PFSK-1 (cell line): ENCODE measurements around the gene MPND.

Experiments
- POLR2AphosphoS5 ChIP-seq: IDR thresholded peaks from 2 replicates; pipeline ENCODE4 v1.6.1; 2012; ENCODE audit warnings: low read depth, mild to moderate bottlenecking, control low read depth, low read length, moderate library complexity
- TF ChIP-seq, protein P1 (sequence below), 2 experiments: IDR thresholded peaks; 2 replicates each; pipeline versions ENCODE4 v1.6.1 to v1.8.0; 2011 to 2012; ENCODE audit warnings: low read depth in 2 of 2, low read length in 2 of 2, control low read depth in 1 of 2, inconsistent platforms in 1 of 2, mild to moderate bottlenecking in 1 of 2, moderate library complexity in 1 of 2; ENCODE audit not compliant: insufficient read depth in 1 of 2

DNA sequence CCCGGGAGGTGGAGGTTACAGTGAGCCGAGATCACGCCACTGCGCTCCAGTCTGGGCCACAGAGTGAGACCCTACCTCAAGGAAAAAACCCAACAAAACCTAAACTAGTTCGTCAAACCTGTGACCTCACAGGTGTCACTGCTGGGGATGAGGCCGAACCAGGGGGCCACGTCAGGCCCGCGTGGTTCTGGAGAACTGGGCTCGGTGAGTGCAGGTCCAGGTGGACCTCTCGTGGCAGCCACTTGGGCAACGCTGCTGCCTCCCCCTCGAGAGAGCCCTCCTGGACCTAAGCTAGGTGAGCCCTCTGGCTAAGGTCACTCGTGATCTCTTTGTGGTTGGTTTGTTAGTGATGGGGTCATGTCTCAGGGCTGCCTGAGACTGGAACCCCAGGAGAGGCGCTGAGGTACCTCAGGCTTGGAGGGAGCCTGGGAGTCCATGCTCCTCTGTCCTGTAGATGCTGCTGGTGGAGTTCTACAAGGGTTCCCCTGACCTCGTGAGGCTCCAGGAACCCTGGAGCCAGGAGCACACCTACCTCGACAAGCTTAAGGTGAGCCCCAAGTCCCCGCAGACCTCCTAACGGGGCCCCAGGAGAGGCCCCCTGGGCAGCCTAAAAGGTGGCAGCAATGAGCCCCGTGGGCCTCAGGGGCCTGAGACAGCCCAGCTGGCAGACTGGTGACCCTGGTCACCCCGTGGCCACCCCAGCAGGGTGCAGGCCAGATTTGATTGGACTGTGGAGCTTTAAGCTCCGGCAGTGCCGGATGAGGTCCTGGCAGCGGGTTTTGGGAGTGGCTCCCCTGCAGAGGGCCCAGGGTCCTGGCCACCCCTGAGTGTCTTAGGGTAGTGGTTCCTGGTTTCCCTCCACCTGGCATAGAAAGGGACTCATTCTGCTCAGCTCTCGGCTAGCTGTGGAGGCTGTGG lies 15.6 kb downstream of the MPND start:
- TF ChIP-seq POLR2AphosphoS5 = no peak; the same call in none of the 2 replicates
- TF ChIP-seq, protein P1, sequence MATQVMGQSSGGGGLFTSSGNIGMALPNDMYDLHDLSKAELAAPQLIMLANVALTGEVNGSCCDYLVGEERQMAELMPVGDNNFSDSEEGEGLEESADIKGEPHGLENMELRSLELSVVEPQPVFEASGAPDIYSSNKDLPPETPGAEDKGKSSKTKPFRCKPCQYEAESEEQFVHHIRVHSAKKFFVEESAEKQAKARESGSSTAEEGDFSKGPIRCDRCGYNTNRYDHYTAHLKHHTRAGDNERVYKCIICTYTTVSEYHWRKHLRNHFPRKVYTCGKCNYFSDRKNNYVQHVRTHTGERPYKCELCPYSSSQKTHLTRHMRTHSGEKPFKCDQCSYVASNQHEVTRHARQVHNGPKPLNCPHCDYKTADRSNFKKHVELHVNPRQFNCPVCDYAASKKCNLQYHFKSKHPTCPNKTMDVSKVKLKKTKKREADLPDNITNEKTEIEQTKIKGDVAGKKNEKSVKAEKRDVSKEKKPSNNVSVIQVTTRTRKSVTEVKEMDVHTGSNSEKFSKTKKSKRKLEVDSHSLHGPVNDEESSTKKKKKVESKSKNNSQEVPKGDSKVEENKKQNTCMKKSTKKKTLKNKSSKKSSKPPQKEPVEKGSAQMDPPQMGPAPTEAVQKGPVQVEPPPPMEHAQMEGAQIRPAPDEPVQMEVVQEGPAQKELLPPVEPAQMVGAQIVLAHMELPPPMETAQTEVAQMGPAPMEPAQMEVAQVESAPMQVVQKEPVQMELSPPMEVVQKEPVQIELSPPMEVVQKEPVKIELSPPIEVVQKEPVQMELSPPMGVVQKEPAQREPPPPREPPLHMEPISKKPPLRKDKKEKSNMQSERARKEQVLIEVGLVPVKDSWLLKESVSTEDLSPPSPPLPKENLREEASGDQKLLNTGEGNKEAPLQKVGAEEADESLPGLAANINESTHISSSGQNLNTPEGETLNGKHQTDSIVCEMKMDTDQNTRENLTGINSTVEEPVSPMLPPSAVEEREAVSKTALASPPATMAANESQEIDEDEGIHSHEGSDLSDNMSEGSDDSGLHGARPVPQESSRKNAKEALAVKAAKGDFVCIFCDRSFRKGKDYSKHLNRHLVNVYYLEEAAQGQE (IDR thresholded peaks at IDR 0.05; ENCODE audit: insufficient read depth in 1 of 2, low read depth in 2 of 2, low read length in 2 of 2) = no peak
